T-helper 2 cell treated with Interferon-gamma antibody and Interleukin-4, amounts not matched to agents 5 μg/mL and 100 μg/mL, for 36 hours (primary cell): ENCODE data around the gene ZMYND10.

Experiments used
- DNase-seq: peaks from one replicate; pipeline ENCODE4 v3.0.0; 2021; ENCODE audit warnings: low spot score
- H3K27ac Mint-ChIP-seq: one replicate; pipeline ENCODE4 v1.8.0; 2021; ENCODE audit warnings: mild to moderate bottlenecking, mixed read lengths
- H3K27me3 Mint-ChIP-seq: one replicate; pipeline ENCODE4 v1.8.0; 2021; ENCODE audit warnings: low read depth, mixed read lengths
- H3K36me3 Mint-ChIP-seq: one replicate; pipeline ENCODE4 v1.8.0; 2021; ENCODE audit warnings: low read depth, mixed read lengths
- H3K4me1 Mint-ChIP-seq: one replicate; pipeline ENCODE4 v1.8.0; 2021; ENCODE audit warnings: low read depth, mixed read lengths
- H3K4me3 Mint-ChIP-seq: one replicate; pipeline ENCODE4 v1.8.0; 2022; ENCODE audit warnings: mild to moderate bottlenecking, moderate library complexity, mixed read lengths
- H3K9me3 Mint-ChIP-seq: one replicate; pipeline ENCODE4 v1.8.0; 2021; ENCODE audit warnings: mixed read lengths

The ZMYND10 gene

GRCh38 chr3:50345586-50346234, at the start of gene ZMYND10:
TSS of gene ZMYND10 (minus strand) at chr3:50345732. CDS start at chr3:50345579, 153 bp downstream.
- Mint-ChIP-seq H3K27me3 (no peaks in the 10 kb centered on the region), H3K4me3 (peak within 1 kb of the TSS; percentile 90), H3K4me1 (peaks cover 56% of the 10 kb centered on the region), H3K27ac (peak within 1 kb of the TSS; percentile 87), H3K9me3 (no peaks in the 10 kb centered on the region), H3K36me3 (peaks cover 26% of the 10 kb centered on the region)
- peak; percentile 83 for DNase-seq

GRCh38 chr3:50393061-50393460, 47.5 kb upstream of the ZMYND10 start:
- Mint-ChIP-seq H3K27ac (no peak overlapping the region), H3K9me3 (no peaks in the 10 kb centered on the region), H3K4me3 (no peak overlapping the region), H3K4me1 (peaks cover 4% of the 10 kb centered on the region), H3K27me3 (no peaks in the 10 kb centered on the region), H3K36me3 (no peaks in the 10 kb centered on the region)
- no peak for DNase-seq

- no peaks in the 10 kb centered on the region for H3K36me3 Mint-ChIP-seq
- peaks cover 4% of the 10 kb centered on the region for H3K4me1 Mint-ChIP-seq
- no peak overlapping the region for H3K27ac Mint-ChIP-seq
- no peak for DNase-seq
- no peaks in the 10 kb centered on the region for H3K9me3 Mint-ChIP-seq
- H3K27me3 Mint-ChIP-seq: no peaks in the 10 kb centered on the region
- no peak overlapping the region for H3K4me3 Mint-ChIP-seq
Measured at GRCh38 chr3:50392101-50392715, 46.7 kb upstream of the ZMYND10 start.

GRCh38 chr3:50390508-50391224, 45.1 kb upstream of the ZMYND10 start:
- Mint-ChIP-seq H3K4me3 (no peak overlapping the region), H3K36me3 (no peaks in the 10 kb centered on the region), H3K4me1 (peaks cover 4% of the 10 kb centered on the region), H3K27me3 (no peaks in the 10 kb centered on the region), H3K27ac (no peak overlapping the region), H3K9me3 (no peaks in the 10 kb centered on the region)
- DNase-seq: no peak

GRCh38 chr3:50389414-50389767, 43.9 kb upstream of the ZMYND10 start:
- no peaks in the 10 kb centered on the region for H3K9me3 Mint-ChIP-seq
- peaks cover 4% of the 10 kb centered on the region for H3K4me1 Mint-ChIP-seq
- DNase-seq: no peak
- H3K27ac Mint-ChIP-seq: no peak overlapping the region
- no peak overlapping the region for H3K4me3 Mint-ChIP-seq
- H3K36me3 Mint-ChIP-seq: no peaks in the 10 kb centered on the region
- no peaks in the 10 kb centered on the region for H3K27me3 Mint-ChIP-seq

- H3K9me3 Mint-ChIP-seq: no peaks in the 10 kb centered on the region
- no peak for DNase-seq
- H3K27me3 Mint-ChIP-seq: no peaks in the 10 kb centered on the region
- H3K36me3 Mint-ChIP-seq: no peaks in the 10 kb centered on the region
- no peak overlapping the region for H3K27ac Mint-ChIP-seq
- H3K4me1 Mint-ChIP-seq: peaks cover 4% of the 10 kb centered on the region
- no peak overlapping the region for H3K4me3 Mint-ChIP-seq
Measured at GRCh38 chr3:50388720-50389413, 43.3 kb upstream of the ZMYND10 start.

- H3K27me3 Mint-ChIP-seq: no peaks in the 10 kb centered on the region
- DNase-seq: no peak
Measured at GRCh38 chr3:50388016-50388719, 42.6 kb upstream of the ZMYND10 start.

GRCh38 chr3:50385754-50386153, 40.2 kb upstream of the ZMYND10 start:
- Mint-ChIP-seq H3K9me3 (no peaks in the 10 kb centered on the region), H3K4me1 (no peaks in the 10 kb centered on the region), H3K4me3 (no peak overlapping the region), H3K27me3 (no peaks in the 10 kb centered on the region), H3K27ac (no peak overlapping the region), H3K36me3 (no peaks in the 10 kb centered on the region)
- no peak for DNase-seq

More at GRCh38 chr3:50388016-50388719, 42.6 kb upstream of the ZMYND10 start:
- Mint-ChIP-seq H3K27ac (no peak overlapping the region), H3K9me3 (no peaks in the 10 kb centered on the region), H3K4me1 (peaks cover 4% of the 10 kb centered on the region), H3K36me3 (no peaks in the 10 kb centered on the region), H3K4me3 (no peak overlapping the region)

- Mint-ChIP-seq H3K4me3 (no peak overlapping the region), H3K4me1 (no peaks in the 10 kb centered on the region), H3K9me3 (no peaks in the 10 kb centered on the region), H3K27me3 (no peaks in the 10 kb centered on the region), H3K36me3 (no peaks in the 10 kb centered on the region), H3K27ac (no peak overlapping the region)
- no peak for DNase-seq
Measured at GRCh38 chr3:50383750-50384149, 38.2 kb upstream of the ZMYND10 start.

GRCh38 chr3:50382722-50383121, 37.2 kb upstream of the ZMYND10 start:
- Mint-ChIP-seq H3K4me1 (no peaks in the 10 kb centered on the region), H3K9me3 (no peaks in the 10 kb centered on the region), H3K27ac (no peak overlapping the region), H3K4me3 (no peak overlapping the region), H3K27me3 (no peaks in the 10 kb centered on the region), H3K36me3 (no peaks in the 10 kb centered on the region)
- no peak for DNase-seq

- Mint-ChIP-seq H3K27ac (no peak overlapping the region), H3K9me3 (no peaks in the 10 kb centered on the region), H3K27me3 (no peaks in the 10 kb centered on the region), H3K4me1 (no peaks in the 10 kb centered on the region), H3K36me3 (no peaks in the 10 kb centered on the region), H3K4me3 (no peak overlapping the region)
- no peak for DNase-seq
Measured at GRCh38 chr3:50381383-50381782, 35.9 kb upstream of the ZMYND10 start.

GRCh38 chr3:50380405-50381085, 35.0 kb upstream of the ZMYND10 start:
- H3K4me3 Mint-ChIP-seq: no peak overlapping the region
- H3K27ac Mint-ChIP-seq: no peak overlapping the region
- H3K36me3 Mint-ChIP-seq: no peaks in the 10 kb centered on the region
- H3K27me3 Mint-ChIP-seq: no peaks in the 10 kb centered on the region
- no peaks in the 10 kb centered on the region for H3K4me1 Mint-ChIP-seq
- H3K9me3 Mint-ChIP-seq: no peaks in the 10 kb centered on the region
- DNase-seq: no peak

- no peaks in the 10 kb centered on the region for H3K27me3 Mint-ChIP-seq
- no peaks in the 10 kb centered on the region for H3K4me1 Mint-ChIP-seq
- no peak overlapping the region for H3K4me3 Mint-ChIP-seq
- no peak overlapping the region for H3K27ac Mint-ChIP-seq
- H3K9me3 Mint-ChIP-seq: no peaks in the 10 kb centered on the region
- no peak for DNase-seq
- no peaks in the 10 kb centered on the region for H3K36me3 Mint-ChIP-seq
Measured at GRCh38 chr3:50378757-50379156, 33.2 kb upstream of the ZMYND10 start.
